Chondrocyte (in vitro differentiated cells): ENCODE data around the gene ELP1. TPM values are rescaled to one million over a fixed set of nuclear protein-coding genes. Genes with fewer than 3 reads are reported as not detected.
"Not testable (repeated sequence)": the region's sequence is repeated elsewhere in the genome, so short reads cannot be mapped to it uniquely, and the experiment has no call there.

ENCODE experiments used
- DNase-seq: peaks from one replicate; pipeline ENCODE4 v3.0.0; 2021; ENCODE audit warnings: mixed read lengths, low spot score
- H3K27ac Mint-ChIP-seq: one replicate; pipeline ENCODE4 v1.8.0; 2021; ENCODE audit warnings: mild to moderate bottlenecking, moderate library complexity, mixed read lengths; ENCODE audit not compliant: unreplicated experiment
- H3K27me3 Mint-ChIP-seq: 2 replicates; pipeline ENCODE4 v1.8.0; 2021; ENCODE audit warnings: low read depth, mixed read lengths
- H3K36me3 Mint-ChIP-seq: 2 replicates; pipeline ENCODE4 v1.8.0; 2021; ENCODE audit warnings: low read depth, mixed read lengths
- H3K4me1 Mint-ChIP-seq: 2 replicates; pipeline ENCODE4 v1.8.0; 2021; ENCODE audit warnings: low read depth, mild to moderate bottlenecking, mixed read lengths
- H3K4me3 Mint-ChIP-seq: one replicate; pipeline ENCODE4 v1.8.0; 2021; ENCODE audit warnings: mild to moderate bottlenecking, moderate library complexity, mixed read lengths; ENCODE audit not compliant: unreplicated experiment
- H3K9me3 Mint-ChIP-seq: 2 replicates; pipeline ENCODE4 v1.8.0; 2021; ENCODE audit warnings: low read depth, mixed read lengths
- total RNA-seq: library from RNA; stranded (reverse); gene quantifications from 3 replicates; pipeline ENCODE4 v1.2.1, GENCODE V29; 2021
- TF ChIP-seq, protein P1 (sequence below): fragments of 200-600 bp; sonication (generic); IDR thresholded peaks from 2 replicates; pipeline ENCODE4 v1.5.0; 2021; ENCODE audit warnings: antibody characterized with exemption, mild to moderate bottlenecking, moderate library complexity

Gene ELP1
- total RNA-seq, 1 donor from 2014 or later = 24.4 TPM

DNA sequence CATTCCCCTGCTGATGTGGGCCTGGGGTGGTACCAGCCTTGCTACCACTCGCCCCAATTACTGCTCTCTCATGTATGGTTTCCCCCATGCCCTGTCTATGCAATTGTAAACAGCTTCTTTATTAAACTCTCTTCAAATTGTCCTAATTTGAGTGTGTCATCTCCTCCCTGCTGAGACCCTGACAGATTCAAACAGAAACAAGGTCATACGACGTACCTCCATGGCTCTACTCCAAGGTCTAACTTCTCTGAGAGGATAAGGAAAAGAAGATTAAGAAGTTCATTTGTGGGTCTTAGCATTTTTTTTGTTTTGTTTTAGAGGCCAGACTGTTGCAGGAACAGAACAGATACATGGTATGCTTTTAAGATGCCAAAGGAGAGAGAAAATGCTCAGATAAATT lies 38.3 kb upstream of the ELP1 start:
- H3K27me3 Mint-ChIP-seq = no peaks in the 10 kb centered on the region
- H3K4me3 Mint-ChIP-seq = no peak overlapping the region
- peaks cover 11% of the 10 kb centered on the region for H3K36me3 Mint-ChIP-seq
- TF ChIP-seq, protein P1, sequence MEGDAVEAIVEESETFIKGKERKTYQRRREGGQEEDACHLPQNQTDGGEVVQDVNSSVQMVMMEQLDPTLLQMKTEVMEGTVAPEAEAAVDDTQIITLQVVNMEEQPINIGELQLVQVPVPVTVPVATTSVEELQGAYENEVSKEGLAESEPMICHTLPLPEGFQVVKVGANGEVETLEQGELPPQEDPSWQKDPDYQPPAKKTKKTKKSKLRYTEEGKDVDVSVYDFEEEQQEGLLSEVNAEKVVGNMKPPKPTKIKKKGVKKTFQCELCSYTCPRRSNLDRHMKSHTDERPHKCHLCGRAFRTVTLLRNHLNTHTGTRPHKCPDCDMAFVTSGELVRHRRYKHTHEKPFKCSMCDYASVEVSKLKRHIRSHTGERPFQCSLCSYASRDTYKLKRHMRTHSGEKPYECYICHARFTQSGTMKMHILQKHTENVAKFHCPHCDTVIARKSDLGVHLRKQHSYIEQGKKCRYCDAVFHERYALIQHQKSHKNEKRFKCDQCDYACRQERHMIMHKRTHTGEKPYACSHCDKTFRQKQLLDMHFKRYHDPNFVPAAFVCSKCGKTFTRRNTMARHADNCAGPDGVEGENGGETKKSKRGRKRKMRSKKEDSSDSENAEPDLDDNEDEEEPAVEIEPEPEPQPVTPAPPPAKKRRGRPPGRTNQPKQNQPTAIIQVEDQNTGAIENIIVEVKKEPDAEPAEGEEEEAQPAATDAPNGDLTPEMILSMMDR = no peak
- peaks cover 17% of the 10 kb centered on the region for H3K4me1 Mint-ChIP-seq
- H3K27ac Mint-ChIP-seq = no peak overlapping the region
- DNase-seq = no peak
- H3K9me3 Mint-ChIP-seq = peaks cover 5% of the 10 kb centered on the region

- H3K4me1 Mint-ChIP-seq = peaks cover 17% of the 10 kb centered on the region
- not testable (repeated sequence) for H3K9me3 Mint-ChIP-seq, H3K27ac Mint-ChIP-seq, H3K36me3 Mint-ChIP-seq, H3K4me3 Mint-ChIP-seq, DNase-seq, H3K27me3 Mint-ChIP-seq
Measured at GRCh38 chr9:108971392-108971791, 37.5 kb upstream of the ELP1 start.

DNA sequence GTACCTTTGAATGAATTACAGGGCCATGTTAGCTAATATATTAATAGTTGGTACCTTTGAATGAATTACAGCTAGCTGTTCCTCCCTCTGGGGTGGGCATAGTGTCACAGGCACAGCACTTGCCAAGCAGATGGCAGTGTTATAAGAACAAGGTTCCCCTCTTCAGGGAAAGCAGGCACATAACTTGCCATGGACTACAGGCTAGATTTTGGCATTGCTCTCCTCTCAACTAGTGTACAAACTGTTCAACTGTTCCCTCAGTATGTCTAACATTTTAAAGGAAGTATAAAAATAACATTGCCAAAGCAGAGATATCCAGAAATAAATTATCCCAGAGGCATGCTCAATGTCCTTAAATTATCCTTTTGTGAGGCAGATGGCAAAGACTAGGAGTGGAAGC lies 34.0 kb upstream of the ELP1 start:
- Mint-ChIP-seq H3K27ac (peak overlapping the region; percentile 25), H3K27me3 (no peaks in the 10 kb centered on the region), H3K4me1 (peaks cover 12% of the 10 kb centered on the region), H3K36me3 (peaks cover 11% of the 10 kb centered on the region), H3K4me3 (no peak overlapping the region), H3K9me3 (peaks cover 5% of the 10 kb centered on the region)
- TF ChIP-seq, protein P1 = no peak
- DNase-seq = no peak

DNA sequence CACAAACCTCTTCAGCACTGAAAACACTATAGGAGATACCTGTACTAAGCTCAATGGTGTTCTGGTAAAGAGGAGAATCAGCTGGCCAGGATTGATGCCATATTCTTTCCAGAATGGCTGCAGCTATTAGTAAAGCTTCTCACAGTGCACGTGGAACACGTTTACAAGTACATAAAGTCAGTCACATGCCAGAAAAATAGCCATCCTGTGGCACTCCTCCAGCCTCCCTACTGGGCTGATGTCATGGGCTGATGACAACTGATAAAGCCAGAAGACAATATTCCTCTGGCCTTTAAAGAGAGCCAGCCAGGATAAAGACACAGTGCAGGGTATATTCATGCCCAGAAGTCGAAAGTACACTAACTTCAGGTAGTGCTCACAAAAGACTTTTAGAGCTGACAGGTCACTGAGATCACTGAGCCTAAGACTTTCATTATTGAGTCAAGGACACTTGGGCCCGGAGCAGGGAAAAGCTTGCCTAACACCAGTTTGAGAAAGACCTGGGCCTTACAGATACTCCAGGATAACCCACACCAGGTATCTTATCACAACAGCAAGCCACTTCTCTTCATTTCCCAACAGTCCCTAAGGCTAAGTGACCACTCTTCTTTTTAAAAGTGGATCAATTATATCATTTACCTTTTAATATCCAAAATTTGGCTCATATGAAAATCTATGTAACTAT lies 29.7 kb upstream of the ELP1 start:
- Mint-ChIP-seq H3K4me1 (peaks cover 7% of the 10 kb centered on the region), H3K9me3 (no peaks in the 10 kb centered on the region), H3K4me3 (no peak overlapping the region), H3K27ac (no peak overlapping the region), H3K27me3 (no peaks in the 10 kb centered on the region), H3K36me3 (peaks cover 3% of the 10 kb centered on the region)
- DNase-seq = no peak
- TF ChIP-seq, protein P1 = no peak

DNA sequence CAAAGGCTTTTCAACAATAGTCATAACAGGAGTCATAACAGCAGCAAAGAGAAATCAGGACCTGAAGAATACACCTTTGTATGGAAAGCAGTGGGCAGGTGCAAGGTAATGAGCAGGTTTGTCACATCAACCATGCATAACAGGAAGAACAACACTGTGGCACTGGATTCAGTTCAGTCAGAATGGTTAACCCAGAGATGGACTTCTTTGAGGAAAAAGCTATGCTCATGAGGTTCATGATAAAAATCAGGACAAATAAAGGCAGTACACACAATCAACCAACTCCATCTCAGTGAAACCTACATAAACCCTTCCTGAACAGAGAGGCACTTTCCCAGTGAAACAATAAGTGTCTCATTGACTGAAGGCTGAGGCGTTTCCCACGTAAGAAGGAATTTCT lies 27.2 kb upstream of the ELP1 start:
- H3K36me3 Mint-ChIP-seq = peaks cover 3% of the 10 kb centered on the region
- no peaks in the 10 kb centered on the region for H3K27me3 Mint-ChIP-seq
- TF ChIP-seq, protein P1 = no peak
- no peaks in the 10 kb centered on the region for H3K9me3 Mint-ChIP-seq
- no peak overlapping the region for H3K27ac Mint-ChIP-seq
- no peak overlapping the region for H3K4me3 Mint-ChIP-seq
- DNase-seq = no peak
- no peaks in the 10 kb centered on the region for H3K4me1 Mint-ChIP-seq

DNA sequence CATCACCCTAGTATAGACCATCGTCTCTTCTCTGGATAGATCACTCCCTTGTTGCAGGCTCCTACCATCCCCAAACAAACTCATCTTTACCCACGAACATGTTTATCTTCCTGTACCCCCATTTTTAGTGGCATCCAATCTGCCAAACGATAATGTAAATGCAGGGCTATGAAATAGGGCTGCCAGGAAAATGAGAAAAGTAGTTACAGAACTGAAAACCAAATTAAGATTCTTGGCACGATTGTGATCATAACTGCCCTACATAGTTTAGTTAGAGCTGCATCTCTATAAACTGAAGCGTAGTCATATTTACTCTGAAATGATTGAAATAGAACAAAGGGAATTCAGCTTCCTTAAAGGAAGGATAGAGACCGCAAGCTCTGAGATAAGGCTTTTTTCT lies 26.4 kb upstream of the ELP1 start:
- H3K36me3 Mint-ChIP-seq = peaks cover 3% of the 10 kb centered on the region
- H3K27me3 Mint-ChIP-seq = no peaks in the 10 kb centered on the region
- no peak overlapping the region for H3K27ac Mint-ChIP-seq
- H3K4me1 Mint-ChIP-seq = no peaks in the 10 kb centered on the region
- DNase-seq = no peak
- no peaks in the 10 kb centered on the region for H3K9me3 Mint-ChIP-seq
- no peak overlapping the region for H3K4me3 Mint-ChIP-seq
- TF ChIP-seq, protein P1 = no peak
